Spleen (tissue), 7 donors: ENCODE data around the gene STRN4.

Source experiments
- POLR2A ChIP-seq, 3 donors: fragments of 450-650 bp; IDR thresholded peaks; one replicate each; pipeline ENCODE4 v1.5.1; 2017; ENCODE audit warnings: antibody characterized with exemption in 3 of 3, mild to moderate bottlenecking in 1 of 3
- POLR2AphosphoS5 ChIP-seq, 3 donors: sonication (generic); formaldehyde crosslinking; IDR thresholded peaks; one replicate each; pipeline ENCODE4 v1.5.1; 2017; ENCODE audit warnings: antibody characterized with exemption in 3 of 3
- TF ChIP-seq, protein P1 (sequence below), 11 experiments: fragments of 200-600 bp in 7 of 11; fragments of 450-650 bp in 4 of 11; sonication (generic) in 4 of 11; IDR thresholded peaks in 8 of 11; conservative IDR thresholded peaks in 3 of 11; 1 replicate in 7 of 11; 2 replicates in 4 of 11; pipeline versions ENCODE4 v1.4.0 to v1.8.0; 2016 to 2021; ENCODE audit warnings: antibody characterized with exemption in 11 of 11, inconsistent platforms in 4 of 11, mild to moderate bottlenecking in 1 of 11
- donor health status: DM: no; HTN: no; CAD: no; lungs with moderate emphysema.
- donor health status: DM: no; HTN: no; CAD: no.
- donor health status: DM: no; HTN: no; CAD: no.

DNA sequence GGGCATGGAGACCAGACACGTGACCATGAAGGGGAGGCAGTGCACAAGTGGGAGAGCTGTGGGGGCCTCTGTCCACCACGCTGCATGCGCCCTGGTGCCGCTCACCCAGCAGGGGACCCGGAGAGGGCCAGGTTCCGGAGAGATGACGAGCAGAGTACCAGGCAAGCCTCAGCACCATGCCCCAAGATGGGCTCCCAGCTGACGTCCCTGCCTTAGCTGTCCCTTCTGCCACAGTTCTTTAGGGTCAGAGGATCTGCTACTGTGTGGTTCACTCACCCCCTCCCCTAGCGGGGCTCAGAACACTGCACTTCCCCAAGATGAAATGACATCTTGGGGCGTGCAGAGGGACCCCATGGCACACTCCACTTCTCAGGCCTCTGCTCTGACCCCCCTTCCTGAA lies 19.7 kb downstream of the STRN4 start:
- no peak for TF ChIP-seq POLR2A (IDR thresholded peaks at IDR 0.05)
- TF ChIP-seq, protein P1, sequence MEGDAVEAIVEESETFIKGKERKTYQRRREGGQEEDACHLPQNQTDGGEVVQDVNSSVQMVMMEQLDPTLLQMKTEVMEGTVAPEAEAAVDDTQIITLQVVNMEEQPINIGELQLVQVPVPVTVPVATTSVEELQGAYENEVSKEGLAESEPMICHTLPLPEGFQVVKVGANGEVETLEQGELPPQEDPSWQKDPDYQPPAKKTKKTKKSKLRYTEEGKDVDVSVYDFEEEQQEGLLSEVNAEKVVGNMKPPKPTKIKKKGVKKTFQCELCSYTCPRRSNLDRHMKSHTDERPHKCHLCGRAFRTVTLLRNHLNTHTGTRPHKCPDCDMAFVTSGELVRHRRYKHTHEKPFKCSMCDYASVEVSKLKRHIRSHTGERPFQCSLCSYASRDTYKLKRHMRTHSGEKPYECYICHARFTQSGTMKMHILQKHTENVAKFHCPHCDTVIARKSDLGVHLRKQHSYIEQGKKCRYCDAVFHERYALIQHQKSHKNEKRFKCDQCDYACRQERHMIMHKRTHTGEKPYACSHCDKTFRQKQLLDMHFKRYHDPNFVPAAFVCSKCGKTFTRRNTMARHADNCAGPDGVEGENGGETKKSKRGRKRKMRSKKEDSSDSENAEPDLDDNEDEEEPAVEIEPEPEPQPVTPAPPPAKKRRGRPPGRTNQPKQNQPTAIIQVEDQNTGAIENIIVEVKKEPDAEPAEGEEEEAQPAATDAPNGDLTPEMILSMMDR (IDR thresholded peaks at IDR 0.05 in 8 of 11, conservative IDR thresholded peaks at IDR 0.05 in 3 of 11), result no peak
- no peak for TF ChIP-seq POLR2AphosphoS5 (IDR thresholded peaks at IDR 0.05)
